GM21360 (cell line): ENCODE measurements around the gene TEX26.

Experiments
- ATAC-seq: cut with Tn5 transposase; IDR thresholded peaks from one replicate; pipeline ENCODE4 v1.9.1; 2021; ENCODE audit warnings: mild to moderate bottlenecking, moderate library complexity; ENCODE audit not compliant: unreplicated experiment

Gene TEX26

DNA sequence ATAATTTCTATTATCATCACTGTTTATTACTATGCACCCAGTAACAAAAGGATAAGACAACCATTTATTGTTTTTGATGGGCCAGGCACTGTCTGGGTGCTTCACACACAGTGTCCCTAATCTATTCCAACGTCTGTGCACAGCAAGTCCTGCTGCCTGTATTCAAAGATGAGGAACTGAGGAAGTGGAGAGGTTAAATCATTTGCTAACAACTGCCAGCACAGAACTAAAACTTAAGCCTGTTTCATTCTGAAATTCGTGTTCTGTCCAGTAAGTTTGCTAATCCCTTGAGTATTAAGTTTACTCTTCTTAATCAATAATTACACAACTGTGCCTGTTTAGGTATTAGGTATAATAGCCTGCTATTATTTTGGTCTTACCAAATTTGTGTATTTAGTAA lies 41.9 kb downstream of the TEX26 start:
- no peak for ATAC-seq

DNA sequence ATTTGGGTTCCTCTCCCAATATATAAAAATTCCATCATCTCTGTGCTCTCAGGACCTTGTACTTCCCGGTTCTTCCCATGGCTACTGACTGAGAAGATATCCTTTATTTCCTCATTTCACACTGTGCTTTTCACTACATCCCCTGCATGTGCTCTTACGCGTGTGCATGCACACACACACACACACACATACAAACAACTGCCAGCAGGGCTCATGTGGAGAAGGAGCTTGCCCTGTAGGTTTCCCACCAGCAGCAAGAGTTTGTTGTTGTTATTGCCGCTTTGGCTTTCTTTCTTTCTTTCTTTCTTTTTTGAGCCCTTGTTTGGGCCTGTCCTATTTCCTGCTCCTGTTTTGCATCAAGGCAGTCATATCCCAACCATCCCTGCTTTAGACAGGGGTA lies 43.6 kb downstream of the TEX26 start:
- ATAC-seq, result no peak

DNA sequence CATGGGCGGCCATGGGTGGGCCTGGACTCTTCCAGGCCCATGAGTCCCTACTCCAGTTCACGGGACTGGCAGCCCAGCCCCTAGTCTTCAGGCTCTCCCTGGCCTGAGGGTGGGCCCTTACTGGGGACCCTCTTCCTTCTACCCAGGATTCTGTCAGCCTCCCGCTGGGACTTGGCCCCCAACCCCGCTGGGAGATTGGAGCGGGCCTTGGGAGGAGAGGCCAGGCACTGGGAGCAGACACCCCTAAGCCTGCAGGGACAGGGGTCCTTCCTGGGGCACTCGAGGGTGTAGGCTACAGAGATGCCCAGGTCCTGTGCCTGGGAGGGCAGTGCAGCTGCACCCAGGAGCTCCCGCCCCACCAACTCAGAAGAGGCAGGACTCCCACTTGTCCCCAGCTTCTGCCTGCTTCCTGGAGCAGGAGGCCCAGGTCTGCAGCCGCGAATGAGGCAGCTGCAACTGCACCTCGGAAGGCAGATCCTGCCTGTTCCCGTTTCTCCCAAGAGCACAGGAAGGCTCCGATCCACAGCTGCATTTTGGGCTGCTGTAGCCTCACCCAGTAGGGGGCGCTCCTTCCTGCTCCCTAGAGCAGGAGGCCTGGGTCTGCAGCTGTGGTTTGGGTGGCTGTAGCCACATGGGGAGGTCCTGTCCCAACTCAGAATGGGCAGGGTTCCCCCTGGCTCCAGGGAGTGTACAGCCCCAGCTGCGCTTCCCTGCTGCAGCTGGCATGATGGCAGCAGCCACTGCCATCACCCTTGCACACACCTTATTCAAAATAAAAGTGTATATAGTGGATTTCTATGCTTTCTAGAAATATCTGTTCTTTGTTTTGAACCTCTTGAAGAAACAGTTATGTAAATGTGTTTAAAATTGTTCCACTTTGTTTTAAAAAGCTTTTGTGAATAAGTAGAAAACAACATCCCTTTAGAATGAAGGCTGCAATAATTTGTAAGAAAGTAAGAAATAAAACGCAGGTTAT lies 46.8 kb downstream of the TEX26 start:
- ATAC-seq, result no peak

DNA sequence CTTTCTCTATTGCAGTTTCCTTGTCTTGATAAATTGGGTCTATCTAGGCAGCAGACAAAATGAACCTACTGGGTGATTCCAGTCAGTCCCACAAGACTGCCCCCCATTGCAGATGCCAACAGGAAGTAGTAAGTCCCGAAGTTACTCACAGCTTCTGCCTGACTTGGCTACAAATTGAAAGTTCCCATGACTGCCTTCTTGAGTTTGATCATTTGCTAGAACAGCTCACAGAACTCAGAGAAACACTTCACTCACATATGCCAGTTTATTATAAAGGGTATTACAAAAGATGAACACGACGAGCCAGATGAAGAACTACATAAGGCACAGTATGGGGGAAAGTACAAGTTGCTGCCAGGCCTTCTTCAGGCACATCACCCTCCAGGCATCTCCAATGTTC lies 50.0 kb downstream of the TEX26 start:
- ATAC-seq, result no peak

GRCh38 chr13:30982906-30983305 lies 50.5 kb downstream of the TEX26 start:
- no peak for ATAC-seq

GRCh38 chr13:30983431-30983830 lies 51.0 kb downstream of the TEX26 start:
- no peak for ATAC-seq

DNA sequence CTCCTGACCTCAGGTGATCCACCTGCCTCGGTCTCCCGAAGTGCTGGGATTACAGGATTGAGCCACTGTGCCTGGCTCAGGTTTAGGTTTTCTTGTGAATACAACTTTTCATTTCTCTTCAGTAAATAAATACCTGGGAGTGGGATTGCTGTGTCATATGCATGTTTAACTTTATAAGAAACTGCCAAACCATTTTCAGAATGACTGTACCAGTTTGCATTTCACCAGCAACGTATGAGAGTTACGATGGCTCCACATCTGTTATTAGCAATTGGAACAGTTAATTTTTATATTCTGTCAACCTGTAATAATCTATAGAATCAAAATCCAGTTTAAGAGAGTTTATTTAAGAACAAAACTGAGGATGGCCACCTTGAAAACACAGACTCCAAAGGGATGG lies 52.2 kb downstream of the TEX26 start:
- ATAC-seq, result no peak

GRCh38 chr13:30985637-30986205 lies 53.3 kb downstream of the TEX26 start:
- ATAC-seq, result no peak

DNA sequence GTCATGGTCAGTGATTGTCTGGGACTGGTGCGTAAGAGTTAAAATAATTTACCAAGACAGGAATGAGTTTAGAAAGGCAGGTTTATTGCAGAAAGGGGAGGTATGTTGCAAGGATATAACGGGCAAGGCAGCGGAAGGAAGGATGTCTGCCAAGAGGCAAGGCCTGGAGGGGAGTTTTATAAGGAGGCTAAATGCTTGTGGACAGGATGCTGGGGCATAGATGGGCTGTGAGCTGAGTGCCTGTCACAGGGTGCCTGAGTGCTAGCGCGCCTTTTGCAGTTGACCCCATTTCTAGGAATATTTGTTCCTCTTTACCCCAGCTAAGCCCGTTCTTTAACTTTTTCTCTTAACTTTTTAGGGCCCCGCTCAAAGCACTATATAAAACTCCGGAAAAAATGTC lies 58.7 kb downstream of the TEX26 start:
- ATAC-seq, result no peak

GRCh38 chr13:30991922-30992321 lies 59.5 kb downstream of the TEX26 start:
- no peak for ATAC-seq

GRCh38 chr13:30995331-30995730 lies 62.9 kb downstream of the TEX26 start:
- ATAC-seq, result no peak

DNA sequence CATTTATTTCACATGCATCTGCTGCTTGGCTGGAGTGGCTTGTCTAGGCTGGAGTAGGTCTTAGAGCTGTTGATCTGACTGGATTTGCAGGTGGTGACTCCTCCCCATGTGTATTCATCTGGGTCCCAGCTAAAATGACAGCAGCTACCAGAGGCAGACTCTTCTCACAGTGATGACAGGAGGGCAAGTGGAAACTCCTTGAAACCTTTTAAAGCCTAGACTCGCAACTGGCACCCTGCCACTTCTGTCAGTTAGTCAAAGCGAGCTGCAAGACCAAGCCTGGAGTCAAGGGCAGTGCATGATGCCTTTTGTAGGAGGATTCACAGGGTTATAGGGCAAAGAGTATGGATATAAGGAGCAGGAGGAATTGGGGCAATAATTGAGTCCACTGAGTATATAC lies 65.2 kb downstream of the TEX26 start:
- ATAC-seq, result no peak

GRCh38 chr13:30998136-30999088 lies 66.0 kb downstream of the TEX26 start:
- ATAC-seq, result no peak

- no peak for ATAC-seq
These were observed 68.4 kb downstream of the TEX26 start for GRCh38 chr13:31000889-31001288.

- no peak for ATAC-seq
These were observed 69.2 kb downstream of the TEX26 start for GRCh38 chr13:31001647-31002046.

DNA sequence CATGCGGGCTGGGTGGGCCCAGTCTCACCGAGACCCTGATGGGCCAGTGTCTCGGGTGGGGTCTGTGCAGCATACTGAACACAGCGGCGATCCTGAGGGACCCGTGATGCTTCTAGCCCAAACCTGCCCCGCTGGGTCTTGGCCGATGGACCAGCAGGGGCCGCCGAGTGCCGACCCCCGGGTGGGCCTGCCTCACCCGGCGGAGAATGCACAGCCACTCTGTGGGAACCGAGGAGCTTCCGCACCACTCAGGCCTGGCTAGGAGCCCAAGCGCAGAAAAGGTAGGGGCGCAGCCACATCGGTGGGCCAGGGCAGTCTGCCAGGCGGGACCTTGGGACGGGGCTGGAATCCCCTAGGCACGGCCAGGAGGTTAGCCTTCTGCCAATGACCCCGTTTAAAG lies 72.6 kb downstream of the TEX26 start:
- no peak for ATAC-seq

DNA sequence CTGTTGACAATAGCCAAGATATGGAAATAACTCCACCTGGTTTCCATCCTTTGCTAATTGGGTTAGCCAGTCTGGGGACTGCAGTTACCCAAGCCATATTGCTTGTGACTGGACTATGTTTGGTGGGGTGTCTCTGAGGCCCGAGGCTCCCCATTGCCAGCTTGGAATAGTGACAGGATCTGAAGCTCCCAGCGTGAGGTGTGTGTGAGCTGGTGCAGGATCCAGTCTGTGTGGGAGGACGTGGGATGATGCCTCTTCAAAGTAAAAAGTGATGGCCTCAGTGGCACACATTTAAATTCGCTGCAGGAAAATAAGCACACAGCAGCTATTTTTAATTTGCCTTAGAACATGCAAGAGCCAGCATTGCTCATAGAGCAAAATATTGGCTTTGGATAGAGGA lies 75.0 kb downstream of the TEX26 start:
- no peak for ATAC-seq

DNA sequence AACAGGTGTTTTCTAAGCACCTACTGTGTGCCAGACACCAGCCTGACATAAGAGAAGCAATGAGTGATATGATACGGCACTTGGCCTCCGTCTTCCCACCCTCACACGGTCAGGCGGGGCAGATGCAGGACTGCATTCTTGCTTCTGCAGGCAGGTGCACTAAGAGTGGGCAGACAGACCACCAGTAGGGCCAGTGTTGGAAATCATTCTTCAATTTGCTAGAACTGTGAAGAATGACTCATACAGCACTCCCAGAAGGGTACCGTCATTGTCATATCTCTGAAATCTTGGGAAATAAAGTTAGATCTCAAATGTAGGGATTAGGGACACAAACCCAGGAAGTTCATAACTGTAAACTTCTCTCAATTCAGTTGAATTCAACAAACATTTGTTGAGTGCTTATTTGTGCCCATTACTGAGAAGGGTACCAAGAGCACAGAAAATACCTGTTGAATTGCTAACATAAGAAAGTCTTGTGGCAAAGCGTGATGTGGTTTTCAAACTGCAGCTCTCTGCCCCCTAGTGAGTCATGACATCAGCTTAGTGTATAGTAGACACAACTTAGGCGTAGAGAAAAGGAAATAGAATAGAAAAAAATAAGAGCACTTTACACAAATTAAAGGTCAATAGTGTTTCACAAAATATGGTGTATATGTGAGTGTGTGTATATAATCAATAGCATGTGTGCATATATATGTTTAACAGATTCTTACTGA lies 76.1 kb downstream of the TEX26 start:
- no peak for ATAC-seq

GRCh38 chr13:31009166-31009565 lies 76.7 kb downstream of the TEX26 start:
- no peak for ATAC-seq

- ATAC-seq, result no peak
These were observed 77.8 kb downstream of the TEX26 start for GRCh38 chr13:31010296-31010695.
